ENCODE results near the gene IER3IP1. TPM values are rescaled to one million over a fixed set of nuclear protein-coding genes. Genes with fewer than 3 reads are reported as not detected.

Gene IER3IP1
- total and polyA plus RNA-seq, 10 donors, result 8.4 to 15.1 (median 11.6) TPM

GRCh38 chr18:47172476-47172875 is 3.7 kb downstream of the IER3IP1 start:
- Histone ChIP-seq H3K27me3 (replicated peaks in 1 of 7) (no peaks in the 10 kb centered on the region), H3K9me3 (no peaks in the 10 kb centered on the region), H3K27ac (no peak overlapping the region), H3K4me1 (peaks cover 13 to 54% (median 29%) of the 10 kb centered on the region in 6 donors), H3K36me3 (no peaks in the 10 kb centered on the region), H3K4me3 (no peak overlapping the region)
- no peak for DNase-seq
- intact Hi-C loops (cut with DNase I; ENCODE audit: low total_unique reads), result no loop called here
- WGBS, 5 donors, result 85 to 88% (median 86%) methylated on average over 2 of the region's 2 CpGs
- TF ChIP-seq POLR2A (IDR thresholded peaks at IDR 0.05), result no peak
- TF ChIP-seq CTCF (IDR thresholded peaks at IDR 0.05 in 8 of 11, conservative IDR thresholded peaks at IDR 0.05 in 3 of 11), result no peak
- TF ChIP-seq POLR2AphosphoS5 (IDR thresholded peaks at IDR 0.05), result no peak

- intact Hi-C loops (cut with DNase I; ENCODE audit: low total_unique reads), result no loop called here
Observed at GRCh38 chr18:47168913-47169312, 7.3 kb downstream of the IER3IP1 start.

GRCh38 chr18:47168509-47168908 is 7.7 kb downstream of the IER3IP1 start:
- no peak for TF ChIP-seq CTCF (IDR thresholded peaks at IDR 0.05 in 8 of 11, conservative IDR thresholded peaks at IDR 0.05 in 3 of 11)
- TF ChIP-seq POLR2A (IDR thresholded peaks at IDR 0.05), result no peak
- no peak for TF ChIP-seq POLR2AphosphoS5 (IDR thresholded peaks at IDR 0.05)
- intact Hi-C loops (cut with DNase I; ENCODE audit: low total_unique reads), result no loop called here
- no peaks in the 10 kb centered on the region for H3K27me3 ChIP-seq (replicated peaks in 1 of 7)
- H3K4me3 ChIP-seq, result no peak overlapping the region
- peaks cover 0 to 62% (median 15%) of the 10 kb centered on the region in 6 donors for H3K4me1 ChIP-seq
- H3K36me3 ChIP-seq, result no peaks in the 10 kb centered on the region
- DNase-seq, result no peak
- H3K27ac ChIP-seq, result no peak overlapping the region
- no peaks in the 10 kb centered on the region for H3K9me3 ChIP-seq

More at GRCh38 chr18:47168913-47169312, 7.3 kb downstream of the IER3IP1 start:
- 76 to 91% (median 79%) methylated on average over 1 of the region's 1 CpG for WGBS, 5 donors
- TF ChIP-seq CTCF (IDR thresholded peaks at IDR 0.05 in 8 of 11, conservative IDR thresholded peaks at IDR 0.05 in 3 of 11) (no peak), POLR2AphosphoS5 (IDR thresholded peaks at IDR 0.05) (no peak), POLR2A (IDR thresholded peaks at IDR 0.05) (no peak)
- Histone ChIP-seq H3K27me3 (replicated peaks in 1 of 7) (no peaks in the 10 kb centered on the region), H3K36me3 (no peaks in the 10 kb centered on the region), H3K9me3 (no peaks in the 10 kb centered on the region), H3K27ac (no peak overlapping the region), H3K4me3 (no peak overlapping the region), H3K4me1 (peaks cover 3 to 62% (median 17%) of the 10 kb centered on the region in 6 donors)
- DNase-seq, result no peak

GRCh38 chr18:47166294-47166693 is 9.9 kb downstream of the IER3IP1 start:
- intact Hi-C loops (cut with DNase I; ENCODE audit: low total_unique reads), result no loop called here
- Histone ChIP-seq H3K36me3 (peaks cover 0 to 5% (median 0%) of the 10 kb centered on the region in 6 donors), H3K4me3 (no peak overlapping the region), H3K27me3 (replicated peaks in 1 of 7) (no peaks in the 10 kb centered on the region), H3K27ac (no peak overlapping the region), H3K9me3 (no peaks in the 10 kb centered on the region), H3K4me1 (peaks cover 0 to 48% (median 7%) of the 10 kb centered on the region in 6 donors)
- 84 to 93% (median 85%) methylated on average over 2 of the region's 2 CpGs for WGBS, 5 donors
- no peak for DNase-seq
- no peak for TF ChIP-seq POLR2AphosphoS5 (IDR thresholded peaks at IDR 0.05)
- no peak for TF ChIP-seq CTCF (IDR thresholded peaks at IDR 0.05 in 8 of 11, conservative IDR thresholded peaks at IDR 0.05 in 3 of 11)
- TF ChIP-seq POLR2A (IDR thresholded peaks at IDR 0.05), result no peak

All from spleen (tissue), 11 donors.